CD8-positive, alpha-beta memory T cell (primary cell): ENCODE measurements around the gene ATXN10. TPM values are rescaled to one million over a fixed set of nuclear protein-coding genes. Genes with fewer than 3 reads are reported as not detected.
"Not testable (repeated sequence)": the region's sequence is repeated elsewhere in the genome, so short reads cannot be mapped to it uniquely, and the experiment has no call there.

ENCODE experiments used
- CTCF ChIA-PET: fragments of 350-600 bp; sonication (Branson Sonifier 250); formaldehyde crosslinking; loops from one replicate; lab custom pipeline; 2021; ENCODE audit warnings: antibody characterized with exemption; lab: Charles Lee
- POLR2A ChIA-PET: fragments of 350-600 bp; sonication (Branson Sonifier 250); formaldehyde crosslinking; loops from one replicate; lab custom pipeline; 2021; ENCODE audit warnings: antibody characterized with exemption; lab: Charles Lee
- DNase-seq, 5 donors: peaks; one replicate each; pipeline versions ENCODE4 v3.0.0 to v3.0.0-alpha.2; 2020 to 2022; ENCODE audit warnings: mixed read lengths in 1 of 5
- H3K27ac ChIP-seq: one replicate; pipeline ENCODE4 v1.7.0; 2013; ENCODE audit warnings: low read depth, mild to moderate bottlenecking, low read length, moderate library complexity
- H3K27me3 ChIP-seq: 2 replicates; pipeline ENCODE4 v1.7.0; 2013; ENCODE audit warnings: low read length, mild to moderate bottlenecking; ENCODE audit not compliant: insufficient read depth, poor library complexity, severe bottlenecking
- H3K36me3 ChIP-seq: 2 replicates; pipeline ENCODE4 v1.7.0; 2013; ENCODE audit warnings: mild to moderate bottlenecking, low read length, moderate library complexity; ENCODE audit not compliant: insufficient read depth
- H3K4me1 ChIP-seq: 2 replicates; pipeline ENCODE4 v1.7.0; 2013; ENCODE audit warnings: mild to moderate bottlenecking, low read length, moderate library complexity; ENCODE audit not compliant: insufficient read depth
- H3K4me3 ChIP-seq: 2 replicates; pipeline ENCODE4 v1.7.0; 2013; ENCODE audit warnings: mild to moderate bottlenecking, low read length
- H3K9me3 ChIP-seq: 2 replicates; pipeline ENCODE4 v1.7.0; 2013; ENCODE audit warnings: mild to moderate bottlenecking, low read length
- H3K27ac Mint-ChIP-seq, 8 donors: one replicate each; pipeline ENCODE4 v1.8.0; 2020 to 2021; ENCODE audit warnings: mixed read lengths in 8 of 8, mild to moderate bottlenecking in 6 of 8, inconsistent platforms in 3 of 8, moderate library complexity in 3 of 8
- H3K27me3 Mint-ChIP-seq, 2 donors: one replicate each; pipeline ENCODE4 v1.8.0; 2020 to 2021; ENCODE audit warnings: mixed read lengths in 2 of 2, mild to moderate bottlenecking in 1 of 2, moderate library complexity in 1 of 2
- H3K36me3 Mint-ChIP-seq, 3 donors: one replicate each; pipeline ENCODE4 v1.8.0; 2020 to 2021; ENCODE audit warnings: mixed read lengths in 3 of 3, inconsistent platforms in 1 of 3, mild to moderate bottlenecking in 1 of 3
- H3K4me1 Mint-ChIP-seq, 3 donors: one replicate each; pipeline ENCODE4 v1.8.0; 2020 to 2021; ENCODE audit warnings: mixed read lengths in 3 of 3, inconsistent platforms in 1 of 3, mild to moderate bottlenecking in 1 of 3
- H3K4me3 Mint-ChIP-seq, 7 donors: one replicate each; pipeline ENCODE4 v1.8.0; 2020 to 2021; ENCODE audit warnings: mixed read lengths in 7 of 7, mild to moderate bottlenecking in 6 of 7, moderate library complexity in 4 of 7, inconsistent platforms in 2 of 7
- H3K9me3 Mint-ChIP-seq, 5 donors: one replicate each; pipeline ENCODE4 v1.8.0; 2020 to 2022; ENCODE audit warnings: mixed read lengths in 5 of 5, mild to moderate bottlenecking in 3 of 5, moderate library complexity in 2 of 5, inconsistent platforms in 1 of 5
- polyA plus RNA-seq: library from polyadenylated mRNA; unstranded; fragments of 300-500 nt; fragmentation: Illumina TruSeq; gene quantifications from one replicate; pipeline ENCODE4 v1.2.3, GENCODE V29; 2021
- total RNA-seq, 2 experiments: library from RNA; stranded (reverse); gene quantifications; one replicate each; pipeline ENCODE4 v1.2.3, GENCODE V29; 2021

ATXN10 gene
- total and polyA plus RNA-seq, 3 experiments from 2014 or later, result 95.7 to 123 (median 122) TPM

DNA sequence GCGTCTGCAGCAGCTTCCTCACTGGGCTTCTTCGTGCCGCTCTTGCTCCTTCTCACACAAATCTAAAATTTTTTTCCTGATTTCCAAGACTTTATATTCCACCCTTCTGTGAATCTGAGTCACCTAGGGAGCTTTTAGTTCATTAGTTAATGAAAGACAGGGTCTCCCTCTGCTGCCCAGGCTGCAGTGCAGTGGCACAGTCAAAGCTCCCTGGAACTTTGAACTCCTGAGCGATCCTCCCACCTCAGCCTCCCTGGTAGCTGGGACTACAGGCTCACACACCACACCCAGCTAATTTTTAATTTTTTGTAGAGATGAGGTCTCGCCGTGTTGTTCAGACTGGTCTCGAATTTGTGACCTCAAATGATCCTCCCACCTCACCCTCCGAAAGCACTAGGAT lies 116.9 kb downstream of the ATXN10 start:
- Histone ChIP-seq H3K4me1 (no peaks in the 10 kb centered on the region), H3K27ac (no peak overlapping the region), H3K4me3 (no peak overlapping the region), H3K27me3 (no peaks in the 10 kb centered on the region), H3K9me3 (no peaks in the 10 kb centered on the region), H3K36me3 (no peaks in the 10 kb centered on the region)
- Mint-ChIP-seq H3K4me1 (peaks cover 0 to 2% (median 0%) of the 10 kb centered on the region in 3 donors), H3K9me3 (peaks cover 0 to 5% (median 2%) of the 10 kb centered on the region in 5 donors), H3K27ac (no peak overlapping the region), H3K4me3 (no peak overlapping the region), H3K27me3 (no peaks in the 10 kb centered on the region), H3K36me3 (peaks cover 17 to 29% (median 25%) of the 10 kb centered on the region in 3 donors)
- ChIA-PET POLR2A (no interaction called here), CTCF (no interaction called here)
- no peak for DNase-seq

DNA sequence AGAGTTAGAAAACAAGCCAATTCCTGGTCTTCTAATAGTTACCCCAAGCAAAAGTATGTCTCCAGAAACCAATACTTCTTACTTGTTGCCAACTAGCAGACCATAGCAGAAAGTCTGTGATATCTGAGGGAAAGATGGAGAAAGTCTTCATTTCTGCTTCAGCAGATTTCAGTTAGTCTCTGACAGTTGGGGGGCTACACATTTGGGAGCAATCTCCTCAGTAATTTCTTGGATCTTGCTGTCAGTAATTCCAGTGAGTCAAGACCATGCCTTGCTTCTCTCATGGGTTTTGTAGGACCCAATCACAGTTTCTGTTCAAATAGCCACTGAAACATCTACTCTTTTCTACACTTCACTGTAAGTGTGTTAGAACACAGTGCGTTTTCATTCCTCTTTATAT lies 118.8 kb downstream of the ATXN10 start:
- H3K36me3 Mint-ChIP-seq, result peaks cover 27 to 47% (median 40%) of the 10 kb centered on the region in 3 donors
- ChIA-PET POLR2A (no interaction called here), CTCF (no interaction called here)
- Histone ChIP-seq H3K9me3 (peaks cover 13% of the 10 kb centered on the region), H3K4me1 (no peaks in the 10 kb centered on the region), H3K27me3 (no peaks in the 10 kb centered on the region), H3K36me3 (no peaks in the 10 kb centered on the region), H3K27ac (no peak overlapping the region), H3K4me3 (no peak overlapping the region)
- H3K4me1 Mint-ChIP-seq, result peaks cover 0 to 2% (median 0%) of the 10 kb centered on the region in 3 donors
- DNase-seq, result no peak
- no peak overlapping the region for H3K27ac Mint-ChIP-seq
- H3K27me3 Mint-ChIP-seq, result no peaks in the 10 kb centered on the region
- no peak overlapping the region for H3K4me3 Mint-ChIP-seq
- peaks cover 12 to 17% (median 14%) of the 10 kb centered on the region in 5 donors for H3K9me3 Mint-ChIP-seq

DNA sequence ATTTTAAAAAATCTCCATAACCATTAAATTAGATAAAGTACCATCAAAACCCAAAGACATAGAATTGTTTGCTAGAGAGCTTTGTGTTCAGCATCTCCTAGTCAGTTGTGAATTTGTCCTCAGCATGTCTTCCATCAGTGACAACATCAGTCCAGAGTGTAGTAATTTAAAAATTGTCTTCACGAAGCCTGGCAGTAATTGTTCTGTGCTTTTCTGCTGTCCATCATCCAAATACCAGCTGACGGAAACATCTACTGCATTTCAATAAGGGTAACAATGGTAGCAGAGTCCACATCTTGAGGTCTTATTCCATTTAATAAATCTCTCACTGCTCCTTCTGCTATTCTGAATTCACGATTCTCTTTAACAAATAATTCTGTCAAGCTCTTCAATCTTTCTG lies 121.5 kb downstream of the ATXN10 start:
- peaks cover 5% of the 10 kb centered on the region for H3K36me3 ChIP-seq
- peaks cover 27% of the 10 kb centered on the region for H3K9me3 ChIP-seq
- Mint-ChIP-seq H3K27ac (peak overlapping the region in 1 of 8 donors; percentile 23), H3K27me3 (no peaks in the 10 kb centered on the region), H3K9me3 (peaks cover 26 to 38% (median 29%) of the 10 kb centered on the region in 5 donors), H3K36me3 (peaks cover 41 to 72% (median 62%) of the 10 kb centered on the region in 3 donors), H3K4me1 (peaks cover 0 to 2% (median 0%) of the 10 kb centered on the region in 3 donors), H3K4me3 (no peak overlapping the region)
- POLR2A ChIA-PET, result no interaction called here
- H3K4me3 ChIP-seq, result no peak overlapping the region
- CTCF ChIA-PET, result no interaction called here
- no peaks in the 10 kb centered on the region for H3K27me3 ChIP-seq
- DNase-seq, result no peak
- H3K27ac ChIP-seq, result no peak overlapping the region
- H3K4me1 ChIP-seq, result no peaks in the 10 kb centered on the region

DNA sequence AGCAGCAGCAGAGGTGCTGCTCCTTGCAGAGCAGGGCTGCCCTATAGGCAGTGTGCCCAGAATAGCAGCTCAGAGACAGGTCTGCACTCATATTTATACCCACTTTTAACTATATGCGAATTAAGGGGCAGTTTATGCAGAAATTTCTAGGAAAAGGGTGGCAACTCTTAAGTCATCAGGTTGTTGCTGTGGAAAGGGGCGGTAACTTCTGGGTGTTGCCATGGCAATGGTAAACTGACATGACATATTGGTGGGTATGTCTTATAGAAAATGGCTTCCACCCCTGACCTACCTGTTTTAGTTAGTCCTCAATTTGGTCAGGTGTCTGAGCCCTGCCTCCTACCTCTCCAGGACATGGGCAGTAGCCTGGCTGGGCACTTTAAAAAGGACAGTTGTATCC lies 122.3 kb downstream of the ATXN10 start:
- Mint-ChIP-seq H3K36me3 (peaks cover 45 to 75% (median 66%) of the 10 kb centered on the region in 3 donors), H3K27ac (no peak overlapping the region), H3K27me3 (no peaks in the 10 kb centered on the region), H3K9me3 (peaks cover 26 to 38% (median 29%) of the 10 kb centered on the region in 5 donors), H3K4me3 (no peak overlapping the region), H3K4me1 (peaks cover 0 to 2% (median 0%) of the 10 kb centered on the region in 3 donors)
- ChIA-PET POLR2A (no interaction called here), CTCF (no interaction called here)
- Histone ChIP-seq H3K27ac (no peak overlapping the region), H3K36me3 (peaks cover 5% of the 10 kb centered on the region), H3K4me3 (no peak overlapping the region), H3K9me3 (peaks cover 27% of the 10 kb centered on the region), H3K27me3 (no peaks in the 10 kb centered on the region), H3K4me1 (no peaks in the 10 kb centered on the region)
- no peak for DNase-seq

DNA sequence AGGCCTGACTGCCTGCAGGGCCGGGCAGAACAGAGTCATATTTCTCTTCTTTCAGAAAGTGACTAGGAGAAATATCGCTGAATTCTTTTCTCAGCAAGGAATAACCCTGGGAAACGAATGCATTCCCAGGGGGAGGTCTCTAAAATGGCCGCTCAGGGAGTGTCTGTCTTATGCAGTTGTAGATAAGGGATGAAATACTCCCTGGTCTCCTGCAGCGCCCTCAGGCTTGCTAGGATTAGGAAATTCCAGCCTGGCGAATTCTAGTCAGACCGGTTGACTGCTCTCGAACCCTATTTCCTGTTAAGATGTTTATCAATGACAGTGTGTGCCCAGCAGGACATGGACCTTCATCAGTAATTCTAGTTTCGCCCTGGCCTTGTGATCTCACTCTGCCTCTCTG lies 124.4 kb downstream of the ATXN10 start:
- H3K27ac Mint-ChIP-seq, H3K4me1 Mint-ChIP-seq, H3K27ac ChIP-seq, H3K4me3 Mint-ChIP-seq, POLR2A ChIA-PET, H3K27me3 Mint-ChIP-seq, H3K4me3 ChIP-seq, DNase-seq, CTCF ChIA-PET, H3K27me3 ChIP-seq, H3K36me3 ChIP-seq, H3K4me1 ChIP-seq: not testable (repeated sequence)
- H3K9me3 ChIP-seq, result peaks cover 27% of the 10 kb centered on the region
- H3K9me3 Mint-ChIP-seq, result peaks cover 26 to 38% (median 29%) of the 10 kb centered on the region in 5 donors
- peaks cover 41 to 67% (median 62%) of the 10 kb centered on the region in 3 donors for H3K36me3 Mint-ChIP-seq

DNA sequence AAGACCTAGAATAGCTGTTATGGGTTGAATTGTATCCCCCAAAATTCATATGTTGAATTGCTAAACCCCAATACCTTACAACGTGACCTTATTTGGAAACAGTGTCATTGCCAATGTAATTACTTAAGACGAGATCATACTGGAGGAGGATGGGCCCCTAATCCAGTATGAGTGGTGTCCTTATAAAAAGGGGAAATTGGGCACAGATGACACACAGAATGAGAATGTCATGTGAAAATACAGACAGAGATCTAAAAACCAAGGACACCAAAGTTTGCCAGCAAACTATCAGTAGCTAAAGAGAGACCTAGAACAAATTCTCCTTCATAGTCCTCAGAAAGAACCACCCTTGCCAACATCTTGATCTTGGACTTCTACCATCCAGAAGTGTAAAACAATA lies 127.7 kb downstream of the ATXN10 start:
- ChIA-PET CTCF (interaction anchor here (1.1 kb wide), 1 partner anchor 64 kb away, joined by 3 read pairs; no protein-coding TSS in a partner anchor), POLR2A (no interaction called here)
- H3K27ac Mint-ChIP-seq, result no peak overlapping the region
- Histone ChIP-seq H3K27ac (no peak overlapping the region), H3K9me3 (peaks cover 22% of the 10 kb centered on the region), H3K27me3 (no peaks in the 10 kb centered on the region), H3K4me1 (no peaks in the 10 kb centered on the region), H3K36me3 (peaks cover 5% of the 10 kb centered on the region), H3K4me3 (no peak overlapping the region)
- H3K4me1 Mint-ChIP-seq, result no peaks in the 10 kb centered on the region
- no peak overlapping the region for H3K4me3 Mint-ChIP-seq
- peaks cover 32 to 56% (median 43%) of the 10 kb centered on the region in 3 donors for H3K36me3 Mint-ChIP-seq
- H3K9me3 Mint-ChIP-seq, result peaks cover 23 to 31% (median 27%) of the 10 kb centered on the region in 5 donors
- H3K27me3 Mint-ChIP-seq, result no peaks in the 10 kb centered on the region
- no peak for DNase-seq

DNA sequence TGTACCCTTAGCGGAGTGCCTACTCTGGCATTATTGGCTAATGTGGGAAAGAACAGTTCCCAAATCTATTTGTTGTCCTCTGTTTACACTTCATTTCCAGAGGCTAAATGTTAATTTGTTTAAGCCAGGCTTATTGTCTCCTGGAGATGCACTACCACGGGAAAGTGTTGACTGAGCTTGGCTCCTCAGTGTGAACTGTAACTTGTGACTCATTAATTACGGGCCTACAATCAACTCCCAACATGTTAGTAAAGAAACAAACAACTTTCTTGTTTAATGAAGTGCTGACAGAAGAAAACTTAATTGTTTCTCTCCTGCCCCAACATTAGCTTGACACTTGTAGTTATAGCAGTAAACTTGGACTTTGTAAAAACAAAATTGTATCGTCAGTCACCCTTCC lies 130.4 kb downstream of the ATXN10 start:
- CTCF ChIA-PET, result no interaction called here
- POLR2A ChIA-PET, result no interaction called here
- H3K27me3 ChIP-seq, result no peaks in the 10 kb centered on the region
- no peaks in the 10 kb centered on the region for H3K27me3 Mint-ChIP-seq
- H3K4me3 ChIP-seq, result no peak overlapping the region
- peaks cover 16 to 48% (median 20%) of the 10 kb centered on the region in 3 donors for H3K36me3 Mint-ChIP-seq
- no peak for DNase-seq
- no peak overlapping the region for H3K27ac Mint-ChIP-seq
- H3K4me3 Mint-ChIP-seq, result no peak overlapping the region
- peaks cover 0 to 4% (median 0%) of the 10 kb centered on the region in 3 donors for H3K4me1 Mint-ChIP-seq
- H3K9me3 ChIP-seq, result no peaks in the 10 kb centered on the region
- H3K27ac ChIP-seq, result no peak overlapping the region
- H3K36me3 ChIP-seq, result peaks cover 4% of the 10 kb centered on the region
- peaks cover 0 to 5% (median 3%) of the 10 kb centered on the region in 5 donors for H3K9me3 Mint-ChIP-seq
- H3K4me1 ChIP-seq, result no peaks in the 10 kb centered on the region

DNA sequence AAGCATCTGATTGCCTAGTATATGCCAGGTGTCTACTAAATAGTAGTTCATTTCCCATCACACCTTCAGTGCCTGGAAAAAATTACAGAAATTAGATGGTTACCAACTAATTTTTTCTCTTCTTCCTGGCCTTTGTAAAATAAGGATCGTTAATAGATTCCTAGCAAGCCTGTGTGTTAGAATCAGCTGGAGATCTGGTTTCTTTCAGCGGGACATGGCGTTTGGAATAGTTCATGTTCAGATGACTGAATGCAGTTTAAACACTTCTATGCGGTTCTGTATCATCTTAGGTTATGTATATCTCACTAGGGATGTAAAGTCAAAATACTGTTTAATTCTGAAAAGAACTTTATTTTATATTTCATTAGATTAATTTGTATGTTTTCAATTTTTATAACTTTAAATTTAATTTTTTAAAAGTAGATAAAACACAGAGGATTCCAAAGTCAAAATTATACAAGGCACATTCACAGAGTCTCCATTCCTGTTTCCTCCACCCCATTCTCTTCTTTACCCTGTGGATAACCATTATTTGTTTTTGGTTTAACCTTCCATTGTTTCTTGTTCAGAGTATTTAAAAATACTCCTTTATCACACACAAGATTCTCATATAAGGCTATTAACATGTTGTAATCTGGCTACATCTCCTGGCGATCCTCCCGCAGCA lies 132.8 kb downstream of the ATXN10 start:
- Histone ChIP-seq H3K27me3 (no peaks in the 10 kb centered on the region), H3K36me3 (peaks cover 6% of the 10 kb centered on the region), H3K4me1 (no peaks in the 10 kb centered on the region), H3K4me3 (no peak overlapping the region), H3K9me3 (no peaks in the 10 kb centered on the region), H3K27ac (no peak overlapping the region)
- Mint-ChIP-seq H3K9me3 (no peaks in the 10 kb centered on the region), H3K27me3 (no peaks in the 10 kb centered on the region), H3K4me3 (no peak overlapping the region), H3K36me3 (peaks cover 0 to 54% (median 16%) of the 10 kb centered on the region in 3 donors), H3K4me1 (peaks cover 0 to 4% (median 0%) of the 10 kb centered on the region in 3 donors), H3K27ac (no peak overlapping the region)
- ChIA-PET CTCF (no interaction called here), POLR2A (no interaction called here)
- DNase-seq, result no peak
